Measurements from ENCODE around the gene CAMK1G.

The CAMK1G gene

GRCh38 chr1:209629621-209630382 is 46.3 kb downstream of the CAMK1G start:
- Histone ChIP-seq H3K27ac (ENCODE audit: insufficient read depth in 1 of 2, low read depth in 1 of 2, low read length in 2 of 2, poor library complexity in 1 of 2, severe bottlenecking in 2 of 2) (no peak overlapping the region), H3K27me3 (replicated peaks in 2 of 5; ENCODE audit: control insufficient read depth in 4 of 5, insufficient read depth in 5 of 5, low read length in 4 of 5) (peaks cover 0 to 17% (median 10%) of the 10 kb centered on the region in 5 experiments), H3K36me3 (ENCODE audit: control insufficient read depth in 4 of 4, insufficient read depth in 4 of 4, low read length in 3 of 4) (no peaks in the 10 kb centered on the region), H3K4me1 (ENCODE audit: control extremely low read depth in 1 of 4, control insufficient read depth in 4 of 4, insufficient read depth in 4 of 4, low read length in 3 of 4) (peaks cover 0 to 7% (median 3%) of the 10 kb centered on the region in 4 experiments), H3K4me3 (ENCODE audit: control insufficient read depth in 1 of 7, extremely low read depth in 1 of 7, insufficient read depth in 4 of 7, low read depth in 2 of 7, low read length in 6 of 7) (no peak overlapping the region), H3K9me3 (ENCODE audit: control extremely low read depth in 1 of 5, control insufficient read depth in 4 of 5, insufficient read depth in 2 of 5, low read depth in 1 of 5, low read length in 4 of 5) (no peaks in the 10 kb centered on the region)
- DNase-seq = no peak
- ChIA-PET CTCF (interaction anchor here (0.6 to 4.2 kb wide), 15 partner anchors 11 to 67 kb away, joined by 3 to 16 read pairs (median 7); no protein-coding TSS in a partner anchor), POLR2A (interaction anchor here (0.6 kb wide), 1 partner anchor 1662 kb away, joined by 3 read pairs; no protein-coding TSS in a partner anchor)
- whole genome bisulfite sequencing (ENCODE audit: insufficient coverage) = 98% methylated on average over 11 of the region's 11 CpGs

- CTCF ChIA-PET = interaction anchor here (1.0 to 4.2 kb wide), 13 partner anchors 11 to 66 kb away, joined by 3 to 16 read pairs (median 7); no protein-coding TSS in a partner anchor
Observed at GRCh38 chr1:209630383-209631225, 47.1 kb downstream of the CAMK1G start.

GRCh38 chr1:209633335-209633997 is 50.0 kb downstream of the CAMK1G start:
- POLR2A ChIA-PET = no interaction called here

More at GRCh38 chr1:209630383-209631225, 47.1 kb downstream of the CAMK1G start:
- 82% methylated on average over 17 of the region's 17 CpGs for WGBS (ENCODE audit: insufficient coverage)
- Histone ChIP-seq H3K9me3 (ENCODE audit: control extremely low read depth in 1 of 5, control insufficient read depth in 4 of 5, insufficient read depth in 2 of 5, low read depth in 1 of 5, low read length in 4 of 5) (no peaks in the 10 kb centered on the region), H3K4me3 (ENCODE audit: control insufficient read depth in 1 of 7, extremely low read depth in 1 of 7, insufficient read depth in 4 of 7, low read depth in 2 of 7, low read length in 6 of 7) (no peak overlapping the region), H3K4me1 (ENCODE audit: control extremely low read depth in 1 of 4, control insufficient read depth in 4 of 4, insufficient read depth in 4 of 4, low read length in 3 of 4) (peaks cover 0 to 10% (median 3%) of the 10 kb centered on the region in 4 experiments), H3K36me3 (ENCODE audit: control insufficient read depth in 4 of 4, insufficient read depth in 4 of 4, low read length in 3 of 4) (no peaks in the 10 kb centered on the region), H3K27me3 (replicated peaks in 2 of 5; ENCODE audit: control insufficient read depth in 4 of 5, insufficient read depth in 5 of 5, low read length in 4 of 5) (peaks cover 0 to 17% (median 10%) of the 10 kb centered on the region in 5 experiments), H3K27ac (ENCODE audit: insufficient read depth in 1 of 2, low read depth in 1 of 2, low read length in 2 of 2, poor library complexity in 1 of 2, severe bottlenecking in 2 of 2) (no peak overlapping the region)
- POLR2A ChIA-PET = no interaction called here
- no peak for DNase-seq

GRCh38 chr1:209634005-209634737 is 50.7 kb downstream of the CAMK1G start:
- Histone ChIP-seq H3K9me3 (ENCODE audit: control extremely low read depth in 1 of 5, control insufficient read depth in 4 of 5, insufficient read depth in 2 of 5, low read depth in 1 of 5, low read length in 4 of 5) (no peaks in the 10 kb centered on the region), H3K27ac (ENCODE audit: insufficient read depth in 1 of 2, low read depth in 1 of 2, low read length in 2 of 2, poor library complexity in 1 of 2, severe bottlenecking in 2 of 2) (no peak overlapping the region), H3K27me3 (replicated peaks in 2 of 5; ENCODE audit: control insufficient read depth in 4 of 5, insufficient read depth in 5 of 5, low read length in 4 of 5) (peaks cover 0 to 24% (median 4%) of the 10 kb centered on the region in 5 experiments), H3K4me3 (ENCODE audit: control insufficient read depth in 1 of 7, extremely low read depth in 1 of 7, insufficient read depth in 4 of 7, low read depth in 2 of 7, low read length in 6 of 7) (no peak overlapping the region), H3K36me3 (ENCODE audit: control insufficient read depth in 4 of 4, insufficient read depth in 4 of 4, low read length in 3 of 4) (no peaks in the 10 kb centered on the region), H3K4me1 (ENCODE audit: control extremely low read depth in 1 of 4, control insufficient read depth in 4 of 4, insufficient read depth in 4 of 4, low read length in 3 of 4) (peaks cover 0 to 3% (median 0%) of the 10 kb centered on the region in 4 experiments)
- 100% methylated on average over 11 of the region's 20 CpGs for WGBS (ENCODE audit: insufficient coverage)
- POLR2A ChIA-PET = no interaction called here
- CTCF ChIA-PET = interaction anchor here (0.7 to 1.7 kb wide), 5 partner anchors 9 to 59 kb away, joined by 3 to 4 read pairs (median 3); no protein-coding TSS in a partner anchor
- no peak for DNase-seq

More at GRCh38 chr1:209633335-209633997, 50.0 kb downstream of the CAMK1G start:
- H3K27ac ChIP-seq (ENCODE audit: insufficient read depth in 1 of 2, low read depth in 1 of 2, low read length in 2 of 2, poor library complexity in 1 of 2, severe bottlenecking in 2 of 2) = no peak overlapping the region
- H3K4me1 ChIP-seq (ENCODE audit: control extremely low read depth in 1 of 4, control insufficient read depth in 4 of 4, insufficient read depth in 4 of 4, low read length in 3 of 4) = peaks cover 0 to 3% (median 0%) of the 10 kb centered on the region in 4 experiments
- CTCF ChIA-PET = interaction anchor here (0.7 to 1.2 kb wide), 2 partner anchors 9 to 13 kb away, joined by 3 read pairs; no protein-coding TSS in a partner anchor
- H3K4me3 ChIP-seq (ENCODE audit: control insufficient read depth in 1 of 7, extremely low read depth in 1 of 7, insufficient read depth in 4 of 7, low read depth in 2 of 7, low read length in 6 of 7) = no peak overlapping the region
- H3K9me3 ChIP-seq (ENCODE audit: control extremely low read depth in 1 of 5, control insufficient read depth in 4 of 5, insufficient read depth in 2 of 5, low read depth in 1 of 5, low read length in 4 of 5) = no peaks in the 10 kb centered on the region
- DNase-seq = no peak
- WGBS (ENCODE audit: insufficient coverage) = 99% methylated on average over 6 of the region's 6 CpGs
- H3K36me3 ChIP-seq (ENCODE audit: control insufficient read depth in 4 of 4, insufficient read depth in 4 of 4, low read length in 3 of 4) = no peaks in the 10 kb centered on the region
- H3K27me3 ChIP-seq (replicated peaks in 2 of 5; ENCODE audit: control insufficient read depth in 4 of 5, insufficient read depth in 5 of 5, low read length in 4 of 5) = peaks cover 0 to 30% (median 8%) of the 10 kb centered on the region in 5 experiments

GRCh38 chr1:209635850-209636249 is 52.3 kb downstream of the CAMK1G start:
- no peak overlapping the region for H3K27ac ChIP-seq (ENCODE audit: insufficient read depth in 1 of 2, low read depth in 1 of 2, low read length in 2 of 2, poor library complexity in 1 of 2, severe bottlenecking in 2 of 2)
- no peak for DNase-seq
- ChIA-PET CTCF (interaction anchor here (1.0 to 1.7 kb wide), 2 partner anchors 16 to 18 kb away, joined by 3 to 4 read pairs; no protein-coding TSS in a partner anchor), POLR2A (no interaction called here)
- H3K4me1 ChIP-seq (ENCODE audit: control extremely low read depth in 1 of 4, control insufficient read depth in 4 of 4, insufficient read depth in 4 of 4, low read length in 3 of 4) = peaks cover 0 to 3% (median 0%) of the 10 kb centered on the region in 4 experiments
- no peaks in the 10 kb centered on the region for H3K36me3 ChIP-seq (ENCODE audit: control insufficient read depth in 4 of 4, insufficient read depth in 4 of 4, low read length in 3 of 4)
- peaks cover 0 to 24% (median 4%) of the 10 kb centered on the region in 5 experiments for H3K27me3 ChIP-seq (replicated peaks in 2 of 5; ENCODE audit: control insufficient read depth in 4 of 5, insufficient read depth in 5 of 5, low read length in 4 of 5)
- no peak overlapping the region for H3K4me3 ChIP-seq (ENCODE audit: control insufficient read depth in 1 of 7, extremely low read depth in 1 of 7, insufficient read depth in 4 of 7, low read depth in 2 of 7, low read length in 6 of 7)
- no peaks in the 10 kb centered on the region for H3K9me3 ChIP-seq (ENCODE audit: control extremely low read depth in 1 of 5, control insufficient read depth in 4 of 5, insufficient read depth in 2 of 5, low read depth in 1 of 5, low read length in 4 of 5)
- WGBS (ENCODE audit: insufficient coverage) = 84% methylated on average over 4 of the region's 5 CpGs

GRCh38 chr1:209641832-209642172 is 58.3 kb downstream of the CAMK1G start:
- H3K27me3 ChIP-seq (replicated peaks in 2 of 5; ENCODE audit: control insufficient read depth in 4 of 5, insufficient read depth in 5 of 5, low read length in 4 of 5) = peaks cover 0 to 12% (median 2%) of the 10 kb centered on the region in 5 experiments
- ChIA-PET POLR2A (no interaction called here), CTCF (interaction anchor here (0.9 to 1.9 kb wide), 4 partner anchors 12 to 65 kb away, joined by 3 to 12 read pairs (median 4); no protein-coding TSS in a partner anchor)
- H3K9me3 ChIP-seq (ENCODE audit: control extremely low read depth in 1 of 5, control insufficient read depth in 4 of 5, insufficient read depth in 2 of 5, low read depth in 1 of 5, low read length in 4 of 5) = no peaks in the 10 kb centered on the region
- no peaks in the 10 kb centered on the region for H3K36me3 ChIP-seq (ENCODE audit: control insufficient read depth in 4 of 4, insufficient read depth in 4 of 4, low read length in 3 of 4)
- no peak overlapping the region for H3K27ac ChIP-seq (ENCODE audit: insufficient read depth in 1 of 2, low read depth in 1 of 2, low read length in 2 of 2, poor library complexity in 1 of 2, severe bottlenecking in 2 of 2)
- WGBS (ENCODE audit: insufficient coverage) = 100% methylated on average over 3 of the region's 5 CpGs
- H3K4me3 ChIP-seq (ENCODE audit: control insufficient read depth in 1 of 7, extremely low read depth in 1 of 7, insufficient read depth in 4 of 7, low read depth in 2 of 7, low read length in 6 of 7) = no peak overlapping the region
- no peak for DNase-seq
- H3K4me1 ChIP-seq (ENCODE audit: control extremely low read depth in 1 of 4, control insufficient read depth in 4 of 4, insufficient read depth in 4 of 4, low read length in 3 of 4) = no peaks in the 10 kb centered on the region

All from common myeloid progenitor, CD34-positive (primary cell).